Effector CD8-positive, alpha-beta T cell (primary cell): Measurements from ENCODE around the gene MAP2K7.
A peak's percentile ranks its signal among the peaks of the same experiment; 100 is the strongest.
"Not testable (repeated sequence)": the region's sequence is repeated elsewhere in the genome, so short reads cannot be mapped to it uniquely, and the experiment has no call there.

Experiments
- DNase-seq: peaks from one replicate; lab custom pipeline; 2025; lab: John Stamatoyannopoulos, UW

MAP2K7 gene

GRCh38 chr19:7907544-7907943, 3.9 kb downstream of the MAP2K7 start:
- DNase-seq, result no peak

GRCh38 chr19:7908078-7908699, 4.5 kb downstream of the MAP2K7 start:
- DNase-seq, result no peak

GRCh38 chr19:7908742-7909461, 5.2 kb downstream of the MAP2K7 start:
- no peak for DNase-seq

GRCh38 chr19:7909471-7910067, 5.9 kb downstream of the MAP2K7 start:
- no peak for DNase-seq

- DNase-seq, result no peak
Measured at GRCh38 chr19:7910321-7911161, 6.9 kb downstream of the MAP2K7 start.

GRCh38 chr19:7911508-7912143, 7.9 kb downstream of the MAP2K7 start:
- no peak for DNase-seq

- no peak for DNase-seq
Measured at GRCh38 chr19:7912144-7912696, 8.5 kb downstream of the MAP2K7 start.

GRCh38 chr19:7912697-7913564, 9.3 kb downstream of the MAP2K7 start:
- no peak for DNase-seq

GRCh38 chr19:7913652-7914051, 10.0 kb downstream of the MAP2K7 start:
- DNase-seq, result no peak

- no peak for DNase-seq
Measured at GRCh38 chr19:7914099-7914498, 10.4 kb downstream of the MAP2K7 start.

- DNase-seq, result no peak
Measured at GRCh38 chr19:7914598-7915045, 10.9 kb downstream of the MAP2K7 start, which contains the start of gene TGFBR3L. TGFBR3L (plus strand) TSS chr19:7914830.

GRCh38 chr19:7915250-7916102, 11.8 kb downstream of the MAP2K7 start:
- no peak for DNase-seq

GRCh38 chr19:7916103-7916954, 12.7 kb downstream of the MAP2K7 start:
- peak; percentile 16 for DNase-seq

- DNase-seq, result no peak
Measured at GRCh38 chr19:7916955-7917266, 13.2 kb downstream of the MAP2K7 start.

- peak; percentile 31 for DNase-seq
Measured at GRCh38 chr19:7917267-7918061, 13.8 kb downstream of the MAP2K7 start.

GRCh38 chr19:7918062-7918614, 14.5 kb downstream of the MAP2K7 start:
- not testable (repeated sequence) for DNase-seq

- no peak for DNase-seq
Measured at GRCh38 chr19:7918615-7919421, 15.1 kb downstream of the MAP2K7 start.
